ENCODE results near the gene RAP1A.

The RAP1A gene

GRCh38 chr1:111619635-111620440 lies at the start of gene RAP1A:
TSS of gene RAP1A (plus strand) at chr1:111619789. CDS start at chr1:111691361, 71,572 bp downstream.
- Histone ChIP-seq H3K4me3 (ENCODE audit: low read length) (peak within 1 kb of the TSS; percentile 95), H3K9me3 (ENCODE audit: control insufficient read depth, low read length) (no peaks in the 10 kb centered on the region), H3K4me1 (ENCODE audit: control insufficient read depth, insufficient read depth, low read length) (peaks cover 26% of the 10 kb centered on the region), H3K36me3 (ENCODE audit: control insufficient read depth, insufficient read depth, low read length, severe bottlenecking) (no peaks in the 10 kb centered on the region), H3K9ac (ENCODE audit: low read length) (peak within 1 kb of the TSS; percentile 92), H3K27me3 (replicated peaks; ENCODE audit: control insufficient read depth, insufficient read depth, low read length) (no peaks in the 10 kb centered on the region)
- peak; percentile 98 for DNase-seq (ENCODE audit: low read depth)

- no peak overlapping the region for H3K9ac ChIP-seq (ENCODE audit: low read length)
- DNase-seq (ENCODE audit: low read depth), result no peak
These were observed 49.7 kb upstream of the RAP1A start for GRCh38 chr1:111569913-111570312.

DNA sequence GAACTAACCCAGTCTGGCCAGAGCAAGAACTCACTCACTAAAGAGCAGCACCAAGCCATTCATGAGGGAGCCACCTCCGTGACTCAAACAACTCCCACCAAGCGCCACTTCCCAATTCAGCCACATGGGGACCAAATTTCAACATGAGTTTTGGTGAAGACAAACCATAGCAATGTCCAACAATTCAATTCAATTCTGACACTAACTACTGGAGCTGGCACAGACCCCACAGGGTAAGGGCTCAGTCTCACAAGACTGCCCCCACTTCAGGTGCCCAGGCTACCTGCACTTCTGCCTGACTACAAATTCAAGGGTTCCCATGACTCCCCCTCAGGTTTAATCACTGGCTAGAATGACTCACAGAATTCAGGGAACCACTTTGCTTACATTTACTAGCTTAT lies 48.8 kb upstream of the RAP1A start:
- H3K27me3 ChIP-seq (replicated peaks; ENCODE audit: control insufficient read depth, insufficient read depth, low read length), result no peaks in the 10 kb centered on the region
- no peaks in the 10 kb centered on the region for H3K9me3 ChIP-seq (ENCODE audit: control insufficient read depth, low read length)
- no peaks in the 10 kb centered on the region for H3K36me3 ChIP-seq (ENCODE audit: control insufficient read depth, insufficient read depth, low read length, severe bottlenecking)
- H3K4me3 ChIP-seq (ENCODE audit: low read length), result no peak overlapping the region
- no peak overlapping the region for H3K9ac ChIP-seq (ENCODE audit: low read length)
- no peak for DNase-seq (ENCODE audit: low read depth)
- H3K4me1 ChIP-seq (ENCODE audit: control insufficient read depth, insufficient read depth, low read length), result peaks cover 16% of the 10 kb centered on the region

More at GRCh38 chr1:111569913-111570312, 49.7 kb upstream of the RAP1A start:
- H3K36me3 ChIP-seq (ENCODE audit: control insufficient read depth, insufficient read depth, low read length, severe bottlenecking), result no peaks in the 10 kb centered on the region
- H3K4me1 ChIP-seq (ENCODE audit: control insufficient read depth, insufficient read depth, low read length), result peaks cover 25% of the 10 kb centered on the region
- H3K4me3 ChIP-seq (ENCODE audit: low read length), result no peak overlapping the region
- H3K9me3 ChIP-seq (ENCODE audit: control insufficient read depth, low read length), result no peaks in the 10 kb centered on the region
- no peaks in the 10 kb centered on the region for H3K27me3 ChIP-seq (replicated peaks; ENCODE audit: control insufficient read depth, insufficient read depth, low read length)

- Histone ChIP-seq H3K4me1 (ENCODE audit: control insufficient read depth, insufficient read depth, low read length) (peaks cover 14% of the 10 kb centered on the region), H3K4me3 (ENCODE audit: low read length) (no peak overlapping the region), H3K36me3 (ENCODE audit: control insufficient read depth, insufficient read depth, low read length, severe bottlenecking) (no peaks in the 10 kb centered on the region), H3K9me3 (ENCODE audit: control insufficient read depth, low read length) (no peaks in the 10 kb centered on the region), H3K27me3 (replicated peaks; ENCODE audit: control insufficient read depth, insufficient read depth, low read length) (no peaks in the 10 kb centered on the region), H3K9ac (ENCODE audit: low read length) (no peak overlapping the region)
- DNase-seq (ENCODE audit: low read depth), result no peak
These were observed 48.4 kb upstream of the RAP1A start for GRCh38 chr1:111571239-111571638.

DNA sequence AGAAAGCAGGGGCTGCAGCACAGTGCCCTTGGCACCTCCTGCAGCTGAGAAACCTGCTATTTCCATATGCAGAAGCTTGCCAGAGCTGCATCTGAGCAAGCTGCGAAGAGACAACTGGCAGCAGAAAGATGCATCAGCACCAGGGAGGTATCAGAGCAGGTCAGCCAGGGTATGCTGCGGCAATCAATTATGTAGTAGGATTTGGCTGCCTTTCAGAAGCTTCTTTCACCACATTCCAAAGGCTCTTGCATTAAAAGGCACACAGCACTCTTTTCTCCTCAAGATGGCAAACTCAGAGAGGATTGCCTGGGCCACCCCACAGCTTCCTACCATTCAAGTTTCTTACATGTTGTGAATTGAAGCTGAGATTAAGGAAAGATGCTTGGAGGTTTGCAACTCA lies 47.6 kb upstream of the RAP1A start:
- no peak overlapping the region for H3K4me3 ChIP-seq (ENCODE audit: low read length)
- H3K9me3 ChIP-seq (ENCODE audit: control insufficient read depth, low read length), result no peaks in the 10 kb centered on the region
- no peak overlapping the region for H3K9ac ChIP-seq (ENCODE audit: low read length)
- no peaks in the 10 kb centered on the region for H3K27me3 ChIP-seq (replicated peaks; ENCODE audit: control insufficient read depth, insufficient read depth, low read length)
- H3K4me1 ChIP-seq (ENCODE audit: control insufficient read depth, insufficient read depth, low read length), result peaks cover 14% of the 10 kb centered on the region
- H3K36me3 ChIP-seq (ENCODE audit: control insufficient read depth, insufficient read depth, low read length, severe bottlenecking), result no peaks in the 10 kb centered on the region
- peak; percentile 55 for DNase-seq (ENCODE audit: low read depth)

- DNase-seq (ENCODE audit: low read depth), result no peak
- no peaks in the 10 kb centered on the region for H3K27me3 ChIP-seq (replicated peaks; ENCODE audit: control insufficient read depth, insufficient read depth, low read length)
- H3K36me3 ChIP-seq (ENCODE audit: control insufficient read depth, insufficient read depth, low read length, severe bottlenecking), result no peaks in the 10 kb centered on the region
- H3K9ac ChIP-seq (ENCODE audit: low read length), result no peak overlapping the region
- H3K9me3 ChIP-seq (ENCODE audit: control insufficient read depth, low read length), result no peaks in the 10 kb centered on the region
- no peak overlapping the region for H3K4me3 ChIP-seq (ENCODE audit: low read length)
- peaks cover 14% of the 10 kb centered on the region for H3K4me1 ChIP-seq (ENCODE audit: control insufficient read depth, insufficient read depth, low read length)
These were observed 43.0 kb upstream of the RAP1A start for GRCh38 chr1:111576547-111576946.

DNA sequence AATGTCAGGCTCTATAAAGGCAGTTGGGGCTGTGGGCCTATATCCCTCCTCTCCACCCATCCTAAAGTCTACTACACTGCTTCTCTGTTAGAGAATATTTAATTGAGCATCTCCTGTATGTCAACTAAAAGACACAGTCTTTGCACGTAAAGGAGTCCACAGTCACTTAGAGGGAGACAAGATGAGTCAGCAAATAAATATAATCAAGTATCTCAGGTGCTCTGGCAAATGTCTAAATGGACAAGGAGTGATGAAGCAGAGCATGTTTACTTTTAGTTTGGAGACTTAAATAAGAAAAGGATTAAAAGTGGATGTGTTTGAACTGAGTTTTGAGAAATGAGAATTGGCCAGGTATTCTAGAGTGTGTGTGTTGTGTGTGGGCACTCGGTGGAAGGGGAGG lies 41.8 kb upstream of the RAP1A start:
- H3K9me3 ChIP-seq (ENCODE audit: control insufficient read depth, low read length), result no peaks in the 10 kb centered on the region
- H3K9ac ChIP-seq (ENCODE audit: low read length), result no peak overlapping the region
- no peak for DNase-seq (ENCODE audit: low read depth)
- H3K4me3 ChIP-seq (ENCODE audit: low read length), result no peak overlapping the region
- no peaks in the 10 kb centered on the region for H3K27me3 ChIP-seq (replicated peaks; ENCODE audit: control insufficient read depth, insufficient read depth, low read length)
- no peaks in the 10 kb centered on the region for H3K36me3 ChIP-seq (ENCODE audit: control insufficient read depth, insufficient read depth, low read length, severe bottlenecking)
- peaks cover 6% of the 10 kb centered on the region for H3K4me1 ChIP-seq (ENCODE audit: control insufficient read depth, insufficient read depth, low read length)

- no peaks in the 10 kb centered on the region for H3K36me3 ChIP-seq (ENCODE audit: control insufficient read depth, insufficient read depth, low read length, severe bottlenecking)
- no peaks in the 10 kb centered on the region for H3K4me1 ChIP-seq (ENCODE audit: control insufficient read depth, insufficient read depth, low read length)
- H3K9me3 ChIP-seq (ENCODE audit: control insufficient read depth, low read length), result no peaks in the 10 kb centered on the region
- DNase-seq (ENCODE audit: low read depth), result no peak
- no peak overlapping the region for H3K4me3 ChIP-seq (ENCODE audit: low read length)
- no peak overlapping the region for H3K9ac ChIP-seq (ENCODE audit: low read length)
- no peaks in the 10 kb centered on the region for H3K27me3 ChIP-seq (replicated peaks; ENCODE audit: control insufficient read depth, insufficient read depth, low read length)
These were observed 38.4 kb upstream of the RAP1A start for GRCh38 chr1:111581166-111581565.

- Histone ChIP-seq H3K36me3 (ENCODE audit: control insufficient read depth, insufficient read depth, low read length, severe bottlenecking) (no peaks in the 10 kb centered on the region), H3K9ac (ENCODE audit: low read length) (no peak overlapping the region), H3K27me3 (replicated peaks; ENCODE audit: control insufficient read depth, insufficient read depth, low read length) (no peaks in the 10 kb centered on the region), H3K4me1 (ENCODE audit: control insufficient read depth, insufficient read depth, low read length) (no peaks in the 10 kb centered on the region), H3K4me3 (ENCODE audit: low read length) (no peak overlapping the region), H3K9me3 (ENCODE audit: control insufficient read depth, low read length) (no peaks in the 10 kb centered on the region)
- DNase-seq (ENCODE audit: low read depth), result no peak
These were observed 37.6 kb upstream of the RAP1A start for GRCh38 chr1:111582016-111582415.

DNA sequence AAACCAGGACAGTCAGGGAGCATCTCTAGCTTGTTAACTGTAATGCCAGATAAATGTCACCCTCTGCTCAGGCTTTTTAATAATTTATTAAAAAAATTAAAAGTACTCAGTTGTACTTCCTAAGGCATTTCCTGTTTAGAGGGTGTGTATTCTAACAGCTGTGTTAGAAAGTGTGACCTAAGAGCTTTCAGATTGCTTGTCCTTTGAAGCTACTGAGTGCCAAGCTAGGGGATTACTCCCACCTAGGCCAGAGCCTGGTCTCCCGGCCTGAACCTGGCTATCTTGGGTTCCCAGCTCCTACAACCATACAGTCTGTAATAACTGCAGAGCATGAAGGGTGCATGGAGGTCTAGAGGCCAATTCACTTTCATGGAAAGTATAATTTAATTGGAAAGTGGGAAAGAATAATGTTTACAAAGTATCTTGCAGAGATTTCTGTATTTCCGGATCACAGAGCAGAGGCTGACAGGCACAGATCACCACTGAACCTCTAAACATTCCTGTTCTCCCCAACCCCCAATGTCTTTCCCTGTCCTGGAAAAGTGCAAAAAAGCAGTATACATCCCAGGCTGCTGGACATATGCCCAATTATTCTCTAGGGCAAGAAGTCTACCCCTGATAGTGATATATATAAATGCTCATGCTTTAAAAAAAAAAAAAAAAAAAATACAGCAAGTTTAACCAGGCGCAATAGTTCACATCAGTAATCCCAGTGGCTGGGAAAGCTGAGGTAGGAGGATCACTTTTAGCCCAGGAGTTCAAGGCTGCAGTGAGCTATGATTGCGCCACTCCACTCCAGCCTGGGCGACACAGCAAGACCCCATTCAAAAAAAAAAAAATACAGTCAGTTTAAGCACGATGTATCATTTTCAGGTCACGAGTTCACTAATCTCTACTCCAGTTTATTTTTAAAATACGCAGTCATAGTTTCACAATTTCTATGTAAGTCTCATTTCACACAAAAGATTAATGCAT lies 36.7 kb upstream of the RAP1A start:
- H3K4me3 ChIP-seq (ENCODE audit: low read length), result no peak overlapping the region
- H3K9ac ChIP-seq (ENCODE audit: low read length), result no peak overlapping the region
- H3K9me3 ChIP-seq (ENCODE audit: control insufficient read depth, low read length), result no peaks in the 10 kb centered on the region
- no peaks in the 10 kb centered on the region for H3K36me3 ChIP-seq (ENCODE audit: control insufficient read depth, insufficient read depth, low read length, severe bottlenecking)
- DNase-seq (ENCODE audit: low read depth), result no peak
- no peaks in the 10 kb centered on the region for H3K27me3 ChIP-seq (replicated peaks; ENCODE audit: control insufficient read depth, insufficient read depth, low read length)
- H3K4me1 ChIP-seq (ENCODE audit: control insufficient read depth, insufficient read depth, low read length), result no peaks in the 10 kb centered on the region

GRCh38 chr1:111585447-111586086 lies 34.0 kb upstream of the RAP1A start:
- H3K36me3 ChIP-seq (ENCODE audit: control insufficient read depth, insufficient read depth, low read length, severe bottlenecking), result no peaks in the 10 kb centered on the region

More at GRCh38 chr1:111585447-111586086, 34.0 kb upstream of the RAP1A start:
- no peak for DNase-seq (ENCODE audit: low read depth)
- Histone ChIP-seq H3K9me3 (ENCODE audit: control insufficient read depth, low read length) (no peaks in the 10 kb centered on the region), H3K4me3 (ENCODE audit: low read length) (no peak overlapping the region), H3K27me3 (replicated peaks; ENCODE audit: control insufficient read depth, insufficient read depth, low read length) (no peaks in the 10 kb centered on the region), H3K4me1 (ENCODE audit: control insufficient read depth, insufficient read depth, low read length) (no peaks in the 10 kb centered on the region), H3K9ac (ENCODE audit: low read length) (no peak overlapping the region)

Data from adipocyte (in vitro differentiated cells).